ENCODE results near the gene C3. TPM values are rescaled to one million over a fixed set of nuclear protein-coding genes. Genes with fewer than 3 reads are reported as not detected.
A peak's percentile ranks its signal among the peaks of the same experiment; 100 is the strongest.

C3 gene
- total and polyA plus RNA-seq, 2 of the 13 experiments (the other 11 are each of a cell fraction or from before 2014, with no cell fraction given): 1,455 to 6,272 TPM

- TF ChIP-seq STAT5B (CRISPR knock-in tag; IDR thresholded peaks at IDR 0.05): no peak
- no peak for TF ChIP-seq RNF219 (CRISPR knock-in tag; IDR thresholded peaks at IDR 0.05)
- no peak for TF ChIP-seq NPAS2 (CRISPR knock-in tag; IDR thresholded peaks at IDR 0.05; ENCODE audit: borderline replicate concordance)
- TF ChIP-seq BRF2 (CRISPR knock-in tag; IDR thresholded peaks at IDR 0.05): no peak
- no peak for TF ChIP-seq U2AF1 (optimal IDR thresholded peaks at IDR 0.05; ENCODE audit: low read depth, low read length)
- peak; percentile 59; the same call in 1 of the 2 replicates for TF ChIP-seq ZNF501 (CRISPR knock-in tag; IDR thresholded peaks at IDR 0.05)
- TF ChIP-seq FOSL1 (CRISPR knock-in tag; IDR thresholded peaks at IDR 0.05; ENCODE audit: borderline replicate concordance): no peak
- TF ChIP-seq ZNF20 (CRISPR knock-in tag; IDR thresholded peaks at IDR 0.05): no peak
- TF ChIP-seq FOXO1 (CRISPR knock-in tag; IDR thresholded peaks at IDR 0.05): peak; percentile 92
- TF ChIP-seq RFXANK (CRISPR knock-in tag; IDR thresholded peaks at IDR 0.05): peak; percentile 43; the same call in 1 of the 2 replicates
- no peak for TF ChIP-seq GPN1 (CRISPR knock-in tag; IDR thresholded peaks at IDR 0.05; ENCODE audit: borderline replicate concordance)
- TF ChIP-seq HBP1 (CRISPR knock-in tag; IDR thresholded peaks at IDR 0.05; ENCODE audit: low read depth): no peak
- no peak for TF ChIP-seq ZNF605 (CRISPR knock-in tag; IDR thresholded peaks at IDR 0.05)
- TF ChIP-seq ZNF138 (CRISPR knock-in tag; IDR thresholded peaks at IDR 0.05; ENCODE audit: low read depth): no peak
- TF ChIP-seq ZNF607 (CRISPR knock-in tag; IDR thresholded peaks at IDR 0.05; ENCODE audit: borderline replicate concordance): no peak
- no peak for TF ChIP-seq ATF7-NPFF (CRISPR knock-in tag; IDR thresholded peaks at IDR 0.05; ENCODE audit: low read depth)
- no peak for TF ChIP-seq NCOA5 (CRISPR knock-in tag; IDR thresholded peaks at IDR 0.05)
- no peak for TF ChIP-seq TIGD3 (CRISPR knock-in tag; IDR thresholded peaks at IDR 0.05; ENCODE audit: borderline replicate concordance)
These were observed 9.8 kb upstream of the C3 start (continued) for GRCh38 chr19:6730153-6730804.
